ENCODE data around the gene VSIG10. TPM values are rescaled to one million over a fixed set of nuclear protein-coding genes. Genes with fewer than 3 reads are reported as not detected.

Gene VSIG10
- total and polyA plus RNA-seq, 2 of the 4 experiments (the other 2 are of a cell fraction): 5.9 to 10.0 TPM

DNA sequence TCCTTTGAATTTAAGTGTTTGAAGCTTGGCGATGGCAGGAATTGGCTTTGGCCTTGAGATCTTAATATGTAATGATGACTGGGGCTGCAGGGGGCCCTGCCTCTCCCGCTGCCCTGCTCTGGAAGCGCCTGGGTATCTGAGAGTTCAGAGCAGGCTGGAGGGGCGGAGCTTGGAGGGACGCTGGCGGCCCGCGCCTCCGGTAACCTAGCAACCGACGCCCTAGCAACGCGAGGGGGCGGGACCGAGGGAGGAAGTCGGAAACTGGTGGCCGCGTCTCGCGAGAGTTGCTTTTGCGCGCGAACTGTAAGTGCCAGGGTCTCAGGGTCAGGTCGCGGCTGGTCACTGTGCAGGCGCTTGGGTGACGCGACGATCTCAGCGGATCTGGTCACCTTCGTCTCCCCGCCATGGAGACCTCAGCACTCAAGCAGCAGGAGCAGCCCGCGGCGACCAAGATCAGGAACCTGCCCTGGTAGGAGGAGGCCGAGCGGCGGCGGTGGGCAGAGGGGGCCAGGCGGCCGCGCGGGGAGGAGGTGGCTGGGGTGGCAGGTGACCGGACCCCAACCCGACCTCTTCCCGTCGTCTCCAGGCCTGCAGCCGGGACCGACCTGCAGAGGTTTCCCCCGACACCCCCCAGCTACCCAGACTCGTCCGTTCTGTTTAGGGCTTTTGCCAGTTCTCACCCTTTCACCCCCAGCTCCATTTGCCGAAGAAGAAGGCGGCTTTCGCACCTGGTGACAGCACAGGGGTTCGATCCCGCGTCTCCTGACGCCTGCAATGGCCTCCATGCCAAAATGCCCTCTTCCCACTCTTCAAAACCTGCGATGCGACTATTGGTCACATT lies 87.2 kb downstream of the VSIG10 start, which contains the start of gene RFC5:
TSS of gene RFC5 (plus strand) at position 280 of the 841 bp plus-strand sequence. CDS start at position 405, 125 bp downstream.
- Histone ChIP-seq H3K9ac (ENCODE audit: low read depth, low read length) (peak within 1 kb of the TSS; percentile 88), H3K27me3 (ENCODE audit: control insufficient read depth, insufficient read depth, low read length) (no peaks in the 10 kb centered on the region), H4K91ac (ENCODE audit: insufficient read depth, low read depth, low read length) (no peak within 1 kb of the TSS; the same call in 1 of the 2 replicates), H4K8ac (ENCODE audit: low read depth in 2 of 2, low read length in 2 of 2) (peak within 1 kb of the TSS; percentile 75 to 82), H3K18ac (ENCODE audit: low read depth, low read length) (no peak within 1 kb of the TSS), H3K14ac (replicated peaks; ENCODE audit: low read depth, low read length) (peak within 1 kb of the TSS; percentile 61; the same call in 1 of the 2 replicates), H3K27ac (ENCODE audit: insufficient read depth, low read length) (peak within 1 kb of the TSS; percentile 69), H4K5ac (ENCODE audit: low read depth, low read length) (peak within 1 kb of the TSS; percentile 49; the same call in 1 of the 2 replicates), H3K4ac (ENCODE audit: low read depth, low read length) (peak within 1 kb of the TSS; percentile 64), H2BK5ac (ENCODE audit: low read depth, low read length, poor library complexity, severe bottlenecking) (peak within 1 kb of the TSS; percentile 49), H2BK120ac (ENCODE audit: low read depth, low read length) (no peak within 1 kb of the TSS), H2AK9ac (replicated peaks; ENCODE audit: low read depth, low read length, poor library complexity) (peak within 1 kb of the TSS; percentile 80), H2AFZ (replicated peaks; ENCODE audit: low read length, poor library complexity) (peak within 1 kb of the TSS; percentile 98), H3K4me1 (ENCODE audit: control insufficient read depth, insufficient read depth, low read length) (no peaks in the 10 kb centered on the region), H3K36me3 (ENCODE audit: control insufficient read depth, insufficient read depth, low read length) (peaks cover 6% of the 10 kb centered on the region), H4K20me1 (ENCODE audit: insufficient read depth, low read length) (no peaks in the 10 kb centered on the region), H3K9me1 (ENCODE audit: insufficient read depth, low read length) (no peaks in the 10 kb centered on the region), H2BK20ac (ENCODE audit: low read depth, low read length) (no peak within 1 kb of the TSS), H3K4me3 (ENCODE audit: insufficient read depth, low read depth, low read length) (peak within 1 kb of the TSS; percentile 96), H3K23ac (ENCODE audit: low read depth, low read length) (peak within 1 kb of the TSS; percentile 48), H3K79me1 (ENCODE audit: low read depth in 1 of 2, low read length in 2 of 2) (peaks cover 10% of the 10 kb centered on the region in 2 experiments), H3K9me3 (ENCODE audit: control insufficient read depth, insufficient read depth, low read length) (no peaks in the 10 kb centered on the region), H3K4me2 (ENCODE audit: low read depth, low read length) (peak within 1 kb of the TSS; percentile 95), H2BK15ac (ENCODE audit: low read depth, low read length) (no peak within 1 kb of the TSS), H2AK5ac (ENCODE audit: low read depth, low read length) (no peak within 1 kb of the TSS), H3K56ac (ENCODE audit: extremely low read depth, insufficient read depth, low read length) (peak within 1 kb of the TSS; percentile 24)
- in situ Hi-C loops (cut with MboI; ENCODE audit: low sequenced_read_pairs) (loop anchor here (10.0 kb wide), 1 partner anchor 142 kb away; no protein-coding TSS in a partner anchor), dilution Hi-C loops (cut with HindIII; ENCODE audit: low sequenced_read_pairs, unreplicated experiment) (no loop called here), intact Hi-C loops (cut with micrococcal nuclease) (loop anchor here (5.0 kb wide), 1 partner anchor 139 kb away; no protein-coding TSS in a partner anchor)
- BruUV-seq (replicated peaks): no TSS peak
- POLR2A ChIA-PET (ENCODE audit: unreplicated experiment): interaction anchor here (0.5 kb wide), 1 partner anchor 47 kb away, joined by 4 read pairs; no protein-coding TSS in a partner anchor
- ATAC-seq (ENCODE audit: low read depth): peak; percentile 99
- 0% methylated on average over 18 of the region's 61 CpGs; no CpG with 5 or more reads in 1 of the 2 experiments for WGBS, 2 experiments (ENCODE audit: extremely low coverage in 2 of 2, insufficient read length in 1 of 2)
- DNase-seq: peak; percentile 93
- CTCF ChIA-PET: interaction anchor here (0.6 to 0.7 kb wide), 3 partner anchors 32 to 235 kb away, joined by 3 to 6 read pairs (median 4); no protein-coding TSS in a partner anchor
- no peak for TF ChIP-seq RCOR1 (IDR thresholded peaks at IDR 0.05; ENCODE audit: insufficient replicate concordance, low read length)
- TF ChIP-seq, protein P1, sequence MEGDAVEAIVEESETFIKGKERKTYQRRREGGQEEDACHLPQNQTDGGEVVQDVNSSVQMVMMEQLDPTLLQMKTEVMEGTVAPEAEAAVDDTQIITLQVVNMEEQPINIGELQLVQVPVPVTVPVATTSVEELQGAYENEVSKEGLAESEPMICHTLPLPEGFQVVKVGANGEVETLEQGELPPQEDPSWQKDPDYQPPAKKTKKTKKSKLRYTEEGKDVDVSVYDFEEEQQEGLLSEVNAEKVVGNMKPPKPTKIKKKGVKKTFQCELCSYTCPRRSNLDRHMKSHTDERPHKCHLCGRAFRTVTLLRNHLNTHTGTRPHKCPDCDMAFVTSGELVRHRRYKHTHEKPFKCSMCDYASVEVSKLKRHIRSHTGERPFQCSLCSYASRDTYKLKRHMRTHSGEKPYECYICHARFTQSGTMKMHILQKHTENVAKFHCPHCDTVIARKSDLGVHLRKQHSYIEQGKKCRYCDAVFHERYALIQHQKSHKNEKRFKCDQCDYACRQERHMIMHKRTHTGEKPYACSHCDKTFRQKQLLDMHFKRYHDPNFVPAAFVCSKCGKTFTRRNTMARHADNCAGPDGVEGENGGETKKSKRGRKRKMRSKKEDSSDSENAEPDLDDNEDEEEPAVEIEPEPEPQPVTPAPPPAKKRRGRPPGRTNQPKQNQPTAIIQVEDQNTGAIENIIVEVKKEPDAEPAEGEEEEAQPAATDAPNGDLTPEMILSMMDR (conservative IDR thresholded peaks at IDR 0.05; ENCODE audit: low read depth, low read length): 0 out of 2 replicates have a peak, but pooled peaks have one; percentile 7
- no peak for TF ChIP-seq BHLHE40 (IDR thresholded peaks at IDR 0.05; ENCODE audit: low read depth, low read length)
- TF ChIP-seq RFX5 (IDR thresholded peaks at IDR 0.05; ENCODE audit: low read depth, low read length): no peak
- TF ChIP-seq FOS (IDR thresholded peaks at IDR 0.05; ENCODE audit: low read depth, low read length): no peak
- TF ChIP-seq POLR2A (IDR thresholded peaks at IDR 0.05; ENCODE audit: low read depth, low read length): no peak
- no peak for TF ChIP-seq CEBPB (IDR thresholded peaks at IDR 0.05; ENCODE audit: low read depth, low read length)
- no peak for TF ChIP-seq NFE2L2 (IDR thresholded peaks at IDR 0.05; ENCODE audit: low read depth, low read length)
- TF ChIP-seq MAFK (IDR thresholded peaks at IDR 0.05; ENCODE audit: low read depth, low read length): no peak
- no peak for TF ChIP-seq USF2 (IDR thresholded peaks at IDR 0.05; ENCODE audit: low read depth, low read length)
- no peak for TF ChIP-seq CHD1 (IDR thresholded peaks at IDR 0.05; ENCODE audit: low read depth, low read length)
- peak; percentile 95 for TF ChIP-seq MXI1 (IDR thresholded peaks at IDR 0.05; ENCODE audit: borderline replicate concordance, low read depth, low read length)
- no peak for TF ChIP-seq RAD21 (IDR thresholded peaks at IDR 0.05; ENCODE audit: low read length)
- TF ChIP-seq ELK1 (IDR thresholded peaks at IDR 0.05; ENCODE audit: borderline replicate concordance, low read depth, low read length): no peak

Measured in IMR-90 (cell line).